ENCODE data around the gene SEMA3G.

Gene SEMA3G

GRCh38 chr3:52468336-52468735 is 23.4 kb upstream of the SEMA3G start:
- H3K27ac ChIP-seq, result peak overlapping the region; percentile 38; the same call in 1 of the 2 replicates
- TF ChIP-seq ZFX (IDR thresholded peaks at IDR 0.05) (no peak), CTCF (conservative IDR thresholded peaks at IDR 0.05) (no peak)

DNA sequence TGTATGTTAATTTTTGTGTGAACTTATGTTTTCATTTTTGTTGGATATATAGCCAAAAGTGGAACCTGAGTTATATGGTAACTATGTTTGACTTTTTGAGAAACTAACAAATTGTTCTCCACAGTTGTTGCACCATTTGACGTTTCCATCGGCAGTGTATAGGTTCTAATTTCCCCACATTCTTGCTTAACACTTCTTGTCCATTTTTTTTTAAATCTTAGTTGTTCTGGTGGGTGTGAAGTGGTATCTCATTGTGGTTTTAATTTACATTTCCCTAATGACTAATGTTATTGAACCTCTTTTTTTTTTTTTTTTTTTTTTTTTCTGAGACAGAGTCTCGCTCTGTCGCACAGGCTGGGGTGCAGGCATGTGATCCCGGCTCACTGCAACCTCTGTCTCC is 18.5 kb upstream of the SEMA3G start:
- no peak overlapping the region for H3K27ac ChIP-seq
- TF ChIP-seq ZFX (IDR thresholded peaks at IDR 0.05), result no peak
- TF ChIP-seq CTCF (conservative IDR thresholded peaks at IDR 0.05), result no peak

DNA sequence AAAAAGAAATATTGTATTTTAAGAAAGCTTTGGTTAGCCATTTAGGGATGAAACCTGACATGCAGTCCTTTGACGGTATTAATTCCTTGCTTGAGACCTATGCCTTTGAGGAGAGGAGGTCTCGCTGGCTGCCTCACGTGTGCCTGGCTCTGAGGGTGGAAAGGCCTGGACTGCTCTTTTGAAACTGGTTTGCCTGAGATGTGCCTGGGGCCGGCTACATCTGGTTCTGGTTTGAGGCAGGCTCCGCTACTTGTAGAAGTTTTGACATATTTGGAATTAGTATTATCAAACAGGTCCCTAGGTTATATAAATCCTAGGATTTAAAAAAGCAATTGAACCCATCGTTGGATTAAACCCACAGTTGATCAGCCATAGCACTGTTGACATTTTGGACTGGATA is 17.0 kb upstream of the SEMA3G start:
- no peak for TF ChIP-seq CTCF (conservative IDR thresholded peaks at IDR 0.05)
- no peak for TF ChIP-seq ZFX (IDR thresholded peaks at IDR 0.05)
- H3K27ac ChIP-seq, result no peak overlapping the region

DNA sequence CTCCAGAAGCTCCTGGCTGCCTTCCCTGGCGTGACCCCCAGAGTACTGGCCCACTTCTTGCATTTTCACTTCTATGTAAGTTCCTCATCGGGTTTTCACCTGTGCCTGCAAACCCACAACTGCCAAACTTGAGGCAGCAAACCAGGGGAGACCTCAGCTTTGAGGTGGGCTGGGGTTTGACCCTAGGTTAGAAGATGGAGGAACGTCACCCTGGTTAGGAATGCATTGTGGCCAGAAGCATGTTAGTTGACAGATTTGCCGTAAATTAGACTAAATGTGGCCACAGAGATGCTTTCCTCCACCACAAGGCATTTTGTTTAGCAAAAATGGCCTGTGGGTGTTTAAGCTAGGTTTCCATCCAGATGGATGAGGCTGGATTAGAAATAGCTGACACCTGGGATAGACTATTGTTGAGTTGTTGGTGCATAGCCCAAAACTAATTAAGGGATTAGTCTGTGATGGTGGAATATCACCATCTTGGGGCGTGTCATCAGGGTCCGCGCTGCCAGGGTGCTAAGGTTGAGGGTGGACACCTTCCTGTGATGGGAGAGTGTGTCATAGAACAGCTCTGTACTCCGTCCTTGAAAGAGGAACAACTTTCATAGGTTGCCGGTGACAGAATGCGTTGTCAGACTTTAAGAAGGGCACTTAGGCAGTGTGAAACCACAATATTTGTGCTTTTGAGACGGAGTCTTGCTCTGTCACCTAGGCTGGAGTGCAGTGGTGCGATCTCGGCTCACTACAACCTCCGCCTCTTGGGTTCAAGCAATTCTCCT is 14.1 kb upstream of the SEMA3G start:
- TF ChIP-seq ZFX (IDR thresholded peaks at IDR 0.05), result no peak
- TF ChIP-seq CTCF (conservative IDR thresholded peaks at IDR 0.05), result no peak
- H3K27ac ChIP-seq, result no peak overlapping the region

DNA sequence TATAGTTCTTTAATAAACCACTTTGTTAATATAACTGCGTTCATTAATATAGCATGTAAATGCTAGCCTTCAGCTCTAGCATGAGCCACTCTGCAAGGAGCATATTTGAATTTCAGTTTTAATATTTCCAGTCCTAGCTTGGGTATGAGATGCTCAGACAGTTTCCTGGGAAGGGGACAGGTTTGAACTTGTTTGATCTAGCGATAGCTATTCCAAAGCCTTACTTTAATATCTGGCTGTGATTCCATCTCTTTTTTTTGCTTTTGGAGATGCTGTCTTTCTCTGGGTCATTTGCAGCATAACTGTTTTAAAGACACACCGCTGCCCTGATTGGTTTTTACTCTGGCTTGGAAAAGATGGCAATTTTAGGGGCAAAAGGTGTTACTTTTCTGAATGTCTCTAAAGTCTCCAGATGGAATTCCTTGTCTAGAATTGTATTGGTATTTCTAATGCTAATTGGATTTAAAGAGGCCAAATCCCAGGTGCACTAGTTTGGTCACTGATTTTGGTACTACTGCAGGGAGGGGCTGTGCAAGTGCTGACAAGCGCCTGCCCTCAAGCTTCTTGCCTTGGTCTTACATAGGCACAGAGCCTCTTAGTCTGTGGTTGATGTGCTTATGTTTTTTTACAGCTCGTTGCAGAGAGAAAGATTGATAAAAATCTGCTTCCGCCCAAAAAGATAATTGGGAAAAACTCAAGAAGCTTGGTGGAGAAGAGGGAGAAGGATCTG is 13.3 kb upstream of the SEMA3G start:
- TF ChIP-seq ZFX (IDR thresholded peaks at IDR 0.05) (no peak), CTCF (conservative IDR thresholded peaks at IDR 0.05) (no peak)

GRCh38 chr3:52456800-52457183 is 11.9 kb upstream of the SEMA3G start:
- no peak for TF ChIP-seq ZFX (IDR thresholded peaks at IDR 0.05)
- peak overlapping the region; percentile 70; the same call in 1 of the 2 replicates for H3K27ac ChIP-seq

More for the DNA sequence above, 13.3 kb upstream of the SEMA3G start:
- no peak overlapping the region for H3K27ac ChIP-seq

DNA sequence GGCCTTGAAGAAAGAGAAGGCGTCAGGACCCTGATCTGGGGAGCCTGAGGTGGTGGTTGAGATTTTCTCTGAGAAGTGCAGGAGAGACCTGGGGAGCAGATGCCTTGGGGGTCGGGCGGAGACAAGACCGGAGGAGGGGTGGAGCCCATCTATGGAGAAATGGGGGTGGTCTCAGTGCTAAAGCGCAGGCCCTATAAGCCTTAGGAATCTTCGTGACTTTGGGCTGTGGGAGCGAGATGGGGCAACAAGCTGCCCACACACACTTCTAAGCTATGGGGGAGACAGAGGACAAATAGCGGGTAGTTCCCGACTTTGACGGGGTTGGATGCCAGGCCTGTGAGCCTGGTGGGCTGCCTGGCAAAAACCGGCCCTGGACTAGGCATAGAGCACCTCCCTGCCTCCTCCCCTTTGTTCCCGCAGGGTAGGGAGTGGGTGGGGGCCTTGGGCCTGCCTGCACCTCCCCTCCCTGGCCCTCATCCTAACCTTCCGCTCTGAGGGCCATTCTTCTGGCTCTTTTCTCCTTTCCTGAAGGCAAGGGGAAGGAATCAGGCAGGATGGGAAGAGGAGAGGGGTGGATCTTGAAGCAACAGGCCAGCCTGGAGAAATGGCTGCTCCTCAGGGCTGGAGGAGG is 11.4 kb upstream of the SEMA3G start:
- H3K27ac ChIP-seq, result peak overlapping the region; percentile 70
- no peak for TF ChIP-seq CTCF (conservative IDR thresholded peaks at IDR 0.05)
- TF ChIP-seq ZFX (IDR thresholded peaks at IDR 0.05), result no peak

Measured in C4-2B (cell line).